ENCODE measurements around the gene ERP44.

Gene ERP44

DNA sequence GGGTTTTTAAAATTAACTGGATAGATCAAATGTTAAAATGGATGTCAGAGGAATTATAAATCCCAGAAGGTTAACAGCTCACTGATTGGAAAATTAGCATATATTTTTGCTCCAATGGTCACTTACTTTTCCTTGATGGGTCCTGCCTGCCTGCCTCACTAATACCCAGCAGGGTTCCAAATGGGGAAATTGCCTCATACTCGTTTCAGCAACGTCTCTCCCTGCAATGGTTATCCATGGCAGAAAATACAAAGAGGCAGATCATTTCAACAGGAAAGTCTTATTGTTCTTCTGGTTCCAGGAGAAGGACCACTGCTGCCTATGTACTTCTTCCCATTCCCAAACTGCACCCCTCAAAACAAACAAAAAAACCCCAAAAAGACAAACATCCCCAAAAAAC, 71.3 kb downstream of the ERP44 start:
- H3K4me3 ChIP-seq (ENCODE audit: low read length), result no peak overlapping the region
- no peak for DNase-seq (ENCODE audit: low read depth)
- TF ChIP-seq, protein P1, sequence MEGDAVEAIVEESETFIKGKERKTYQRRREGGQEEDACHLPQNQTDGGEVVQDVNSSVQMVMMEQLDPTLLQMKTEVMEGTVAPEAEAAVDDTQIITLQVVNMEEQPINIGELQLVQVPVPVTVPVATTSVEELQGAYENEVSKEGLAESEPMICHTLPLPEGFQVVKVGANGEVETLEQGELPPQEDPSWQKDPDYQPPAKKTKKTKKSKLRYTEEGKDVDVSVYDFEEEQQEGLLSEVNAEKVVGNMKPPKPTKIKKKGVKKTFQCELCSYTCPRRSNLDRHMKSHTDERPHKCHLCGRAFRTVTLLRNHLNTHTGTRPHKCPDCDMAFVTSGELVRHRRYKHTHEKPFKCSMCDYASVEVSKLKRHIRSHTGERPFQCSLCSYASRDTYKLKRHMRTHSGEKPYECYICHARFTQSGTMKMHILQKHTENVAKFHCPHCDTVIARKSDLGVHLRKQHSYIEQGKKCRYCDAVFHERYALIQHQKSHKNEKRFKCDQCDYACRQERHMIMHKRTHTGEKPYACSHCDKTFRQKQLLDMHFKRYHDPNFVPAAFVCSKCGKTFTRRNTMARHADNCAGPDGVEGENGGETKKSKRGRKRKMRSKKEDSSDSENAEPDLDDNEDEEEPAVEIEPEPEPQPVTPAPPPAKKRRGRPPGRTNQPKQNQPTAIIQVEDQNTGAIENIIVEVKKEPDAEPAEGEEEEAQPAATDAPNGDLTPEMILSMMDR (IDR thresholded peaks at IDR 0.05; ENCODE audit: insufficient read depth, low read depth, low read length, missing control alignments), result no peak

DNA sequence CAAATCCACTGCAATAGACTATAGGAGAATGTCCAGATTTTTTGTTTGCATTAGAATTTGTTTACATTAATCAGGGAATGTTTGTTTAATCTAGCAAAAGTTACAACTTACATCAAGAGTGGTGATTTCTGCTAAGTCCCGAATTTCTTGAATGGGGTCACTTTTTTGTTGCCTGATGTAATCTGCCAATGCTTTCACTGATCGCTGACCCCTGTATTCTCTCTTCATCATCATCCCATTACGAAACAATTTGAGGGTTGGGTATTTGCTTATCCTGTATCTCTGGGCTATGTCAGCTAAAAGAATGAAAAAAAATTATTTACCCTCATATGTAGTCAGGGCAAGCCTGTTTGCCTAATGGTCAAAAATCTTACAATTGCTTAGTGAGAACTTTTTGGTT, 76.9 kb downstream of the ERP44 start:
- TF ChIP-seq, protein P1 (IDR thresholded peaks at IDR 0.05; ENCODE audit: insufficient read depth, low read depth, low read length, missing control alignments), result no peak
- no peak for DNase-seq (ENCODE audit: low read depth)
- no peak overlapping the region for H3K4me3 ChIP-seq (ENCODE audit: low read length)

DNA sequence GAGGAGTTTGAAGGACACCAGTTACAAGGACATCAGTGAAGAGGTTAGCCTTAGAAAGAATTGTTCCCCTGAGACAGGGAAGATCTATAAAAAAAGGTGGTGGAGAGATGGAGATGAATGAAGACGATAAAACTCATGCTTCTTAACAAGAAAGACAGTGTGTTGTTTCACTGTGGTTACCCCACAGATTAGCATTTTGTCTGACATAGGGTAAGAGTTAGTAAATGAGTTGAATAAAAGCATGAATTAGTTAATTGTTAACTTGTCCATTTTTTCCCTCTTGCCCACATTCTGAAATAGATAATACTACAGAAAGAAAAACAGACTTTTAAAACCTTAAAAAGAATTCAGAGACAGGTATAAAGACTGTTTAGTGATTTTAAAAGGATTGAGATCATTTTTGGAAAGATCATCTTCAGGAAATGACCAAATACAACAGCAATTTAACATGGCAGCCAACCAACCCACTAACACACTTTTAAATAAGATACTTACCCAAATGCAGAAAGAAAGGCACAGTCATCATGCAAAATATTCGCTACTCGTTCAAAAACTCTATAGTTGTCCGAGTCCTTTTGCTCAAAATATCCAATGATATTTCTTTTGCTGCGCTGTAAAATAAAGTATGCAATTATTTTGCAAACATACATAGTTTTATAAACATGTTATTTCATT, 78.5 kb downstream of the ERP44 start:
- DNase-seq (ENCODE audit: low read depth), result no peak

DNA sequence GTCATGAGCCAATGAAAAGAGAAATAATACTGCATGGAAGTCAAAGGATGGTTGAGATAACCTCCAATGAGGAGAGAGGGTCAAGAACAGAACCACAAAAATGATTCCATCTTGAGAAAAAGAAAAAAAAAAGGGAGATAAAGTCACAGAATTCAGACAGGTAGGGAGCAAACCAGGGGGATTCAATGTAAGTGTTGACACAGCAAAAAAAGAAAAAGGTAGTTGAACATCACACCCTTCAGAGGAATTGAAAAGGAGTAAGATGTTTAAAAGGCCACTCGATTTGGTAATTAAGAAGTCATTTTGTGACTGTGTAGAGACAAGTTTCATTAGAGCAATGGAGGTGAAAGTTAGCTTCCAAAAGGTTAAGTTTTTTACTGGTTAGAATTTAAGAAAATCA, 79.3 kb downstream of the ERP44 start:
- no peak for DNase-seq (ENCODE audit: low read depth)
- no peak overlapping the region for H3K4me3 ChIP-seq (ENCODE audit: low read length)
- TF ChIP-seq, protein P1 (IDR thresholded peaks at IDR 0.05; ENCODE audit: insufficient read depth, low read depth, low read length, missing control alignments), result no peak

More for the DNA sequence above, 78.5 kb downstream of the ERP44 start:
- TF ChIP-seq, protein P1 (IDR thresholded peaks at IDR 0.05; ENCODE audit: insufficient read depth, low read depth, low read length, missing control alignments), result no peak
- no peak overlapping the region for H3K4me3 ChIP-seq (ENCODE audit: low read length)

DNA sequence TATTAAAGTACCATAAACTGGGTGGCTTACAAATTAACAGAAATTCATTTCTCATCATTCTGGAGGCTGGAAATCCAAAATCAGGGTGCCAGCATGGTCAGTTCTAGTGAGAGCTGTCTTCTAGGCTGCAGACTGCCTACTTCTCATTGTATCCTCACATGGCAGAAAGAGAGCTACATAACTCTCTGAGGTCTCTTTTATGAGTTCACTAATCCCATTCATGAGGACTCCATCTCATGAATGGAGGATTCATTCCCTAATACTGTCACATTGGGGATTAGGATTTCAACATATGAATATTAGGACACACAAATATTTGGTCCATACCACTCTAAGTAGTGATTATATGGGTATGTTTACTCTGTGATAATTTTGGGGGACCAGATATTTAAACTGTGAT, 84.0 kb downstream of the ERP44 start:
- DNase-seq (ENCODE audit: low read depth), result no peak
- TF ChIP-seq, protein P1 (IDR thresholded peaks at IDR 0.05; ENCODE audit: insufficient read depth, low read depth, low read length, missing control alignments), result no peak
- H3K4me3 ChIP-seq (ENCODE audit: low read length), result no peak overlapping the region

DNA sequence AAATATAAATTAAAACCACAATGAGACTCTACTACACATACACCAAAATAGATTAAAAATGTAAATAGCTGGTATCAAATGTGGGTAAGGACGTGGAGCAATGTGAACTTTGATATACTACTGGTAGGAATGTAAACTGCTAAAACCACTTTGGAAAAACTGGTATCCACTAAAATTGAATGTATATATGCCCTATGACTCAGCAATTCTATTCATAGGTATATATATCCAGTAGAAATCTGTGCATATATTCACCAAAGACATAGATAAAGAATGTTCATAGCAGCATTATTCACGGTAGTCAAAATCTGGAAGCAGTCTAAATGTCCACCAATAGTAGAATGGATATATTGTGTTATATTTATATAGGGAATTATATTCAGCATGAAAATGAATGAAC, 85.2 kb downstream of the ERP44 start:
- TF ChIP-seq, protein P1 (IDR thresholded peaks at IDR 0.05; ENCODE audit: insufficient read depth, low read depth, low read length, missing control alignments), result no peak
- no peak overlapping the region for H3K4me3 ChIP-seq (ENCODE audit: low read length)
- DNase-seq (ENCODE audit: low read depth), result no peak

DNA sequence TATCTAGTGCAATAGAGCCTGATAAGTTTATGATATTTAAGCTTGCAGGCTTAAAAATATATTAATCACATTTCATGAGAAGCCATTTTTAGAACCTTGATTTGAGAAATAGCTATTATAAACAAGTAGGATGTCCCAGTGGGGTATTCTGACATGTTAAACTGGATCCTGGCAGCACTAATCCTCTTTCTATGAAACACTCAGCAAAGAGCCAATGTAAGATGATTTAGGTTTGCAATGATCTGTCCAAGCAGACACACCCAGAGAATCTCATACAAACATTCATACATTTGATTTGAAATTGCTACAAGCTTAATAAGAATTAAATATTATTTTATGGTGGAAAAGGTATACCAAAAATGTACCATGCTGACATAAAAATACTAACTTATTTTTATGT, 86.5 kb downstream of the ERP44 start:
- DNase-seq (ENCODE audit: low read depth), result no peak
- no peak overlapping the region for H3K4me3 ChIP-seq (ENCODE audit: low read length)
- TF ChIP-seq, protein P1 (IDR thresholded peaks at IDR 0.05; ENCODE audit: insufficient read depth, low read depth, low read length, missing control alignments), result no peak
